Pancreas (tissue), 10 donors: ENCODE results near the gene MACROH2A2. TPM values are rescaled to one million over a fixed set of nuclear protein-coding genes. Genes with fewer than 3 reads are reported as not detected.
A peak's percentile ranks its signal among the peaks of the same experiment; 100 is the strongest.

ENCODE experiments used
- ATAC-seq, 4 donors: fragments of 200-7000 bp; cut with Tn5 transposase; one replicate each; pipeline versions ENCODE4 v1.8.0 to v1.9.1; 2020; ENCODE audit warnings: mild to moderate bottlenecking in 4 of 4, moderate library complexity in 4 of 4
- DNase-seq, 6 donors: peaks; one replicate each; pipeline ENCODE4 v3.0.0-alpha.2; 2020
- FAIRE-seq: peaks from 2 replicates; lab custom pipeline; 2012; peaks lifted over from hg19 to GRCh38; lab: Jason Lieb, UNC
- H3K27ac ChIP-seq, 4 donors: fragments of 200-600 bp; sonication (generic); 1 replicate in 3 of 4; 2 replicates in 1 of 4; pipeline versions ENCODE4 v1.5.0 to v1.8.0; 2020
- H3K27me3 ChIP-seq, 4 donors: fragments of 200-600 bp; one replicate each; pipeline ENCODE4 v1.8.0; 2021
- H3K36me3 ChIP-seq, 3 donors: fragments of 200-600 bp; sonication (generic) in 1 of 3; one replicate each; pipeline versions ENCODE4 v1.5.0 to v1.8.0; 2020 to 2021
- H3K4me1 ChIP-seq, 3 donors: fragments of 200-600 bp; one replicate each; pipeline ENCODE4 v1.8.0; 2021
- H3K4me3 ChIP-seq, 4 donors: fragments of 200-600 bp; sonication (generic) in 2 of 4; one replicate each; pipeline versions ENCODE4 v1.5.0 to v1.8.0; 2020 to 2021
- H3K9me3 ChIP-seq, 4 donors: fragments of 200-600 bp; one replicate each; pipeline ENCODE4 v1.8.0; 2021
- CTCF ChIP-seq, 4 donors: fragments of 200-600 bp; sonication (generic) in 3 of 4; IDR thresholded peaks; one replicate each; pipeline versions ENCODE4 v1.5.0 to v1.8.0; 2021; ENCODE audit warnings: antibody characterized with exemption in 4 of 4
- WGBS, 2 donors: extraction: QIAGEN DNeasy Blood & Tissue Kit; methylation state at CpG; one replicate each; pipeline ENCODE4 v1.1.7; 2013; 5-methylcytosine and 5-hydroxymethylcytosine counted together
- intact Hi-C, 3 donors: fragments of 100-400 bp; cut with DNase I; formaldehyde crosslinking; loops; one replicate each; pipeline versions ENCODE4 v1.11.1 to v1.14.2; 2022
- polyA plus RNA-seq, 2 donors: library from polyadenylated mRNA; stranded (reverse); fragments of 200-250 nt; gene quantifications; one replicate each; pipeline ENCODE4 v1.2.3, GENCODE V29; 2013
- total RNA-seq, 6 donors: library from RNA; stranded (reverse); fragmentation: NEBNext Ultra II Directional in 4 of 6; extraction: Animal tissue kit (Norgen Biotek cat#: 25700) in 4 of 6; gene quantifications; one replicate each; pipeline versions ENCODE4 v1.2.1 to v1.2.4, GENCODE V29; 2021 to 2023
- donor health status: healthy with polysubstance abuse.
- donor health status: DM: no; HTN: no; CAD: no; lungs with moderate emphysema.
- donor health status: DM: no; HTN: no; CAD: no.
- donor health status: control.
- donor health status: control.
- donor health status: Bipolar disorder and iron deficiency.
- donor health status: DM: yes; HTN: yes; CAD: no.
- donor health status: DM: no; HTN: no; CAD: no.
- donor health status: DM: no; HTN: no; CAD: no.
- donor health status: DM: yes; HTN: yes; CAD: no.

MACROH2A2 gene
- total and polyA plus RNA-seq, 8 donors, result 2.3 to 13.2 (median 6.8) TPM

- intact Hi-C loops, result no loop called here
- peak in 3 of 4 donors; percentile 8 to 18 (median 12) for TF ChIP-seq CTCF (IDR thresholded peaks at IDR 0.05)
- Histone ChIP-seq H3K9me3 (no peaks in the 10 kb centered on the region), H3K36me3 (peaks cover 0 to 3% (median 0%) of the 10 kb centered on the region in 3 donors), H3K27ac (no peak overlapping the region), H3K27me3 (no peaks in the 10 kb centered on the region), H3K4me1 (no peaks in the 10 kb centered on the region), H3K4me3 (no peak overlapping the region)
- FAIRE-seq (no peak), ATAC-seq (peak in 1 of 4 donors; percentile 42), DNase-seq (peak in 1 of 6 donors; percentile 55)
- 79 to 84% methylated on average over 22 of the region's 22 CpGs for WGBS, 2 donors
These were observed 54.5 kb downstream of the MACROH2A2 start for GRCh38 chr10:70106958-70107791.

- ATAC-seq, result peak; percentile 53 to 80 (median 70)
- Histone ChIP-seq H3K4me3 (no peak overlapping the region), H3K27ac (no peak overlapping the region), H3K36me3 (peaks cover 0 to 10% (median 0%) of the 10 kb centered on the region in 3 donors), H3K27me3 (no peaks in the 10 kb centered on the region), H3K4me1 (no peaks in the 10 kb centered on the region), H3K9me3 (no peaks in the 10 kb centered on the region)
- 74 to 78% methylated on average over 18 of the region's 18 CpGs for WGBS, 2 donors
- no peak for FAIRE-seq
- peak in 1 of 6 donors; percentile 30 for DNase-seq
- intact Hi-C loops, result no loop called here
- no peak for TF ChIP-seq CTCF (IDR thresholded peaks at IDR 0.05)
These were observed 56.6 kb downstream of the MACROH2A2 start for GRCh38 chr10:70109064-70109729.

GRCh38 chr10:70111496-70111895 lies 58.9 kb downstream of the MACROH2A2 start:
- Histone ChIP-seq H3K27ac (no peak overlapping the region), H3K9me3 (no peaks in the 10 kb centered on the region), H3K4me1 (no peaks in the 10 kb centered on the region), H3K4me3 (no peak overlapping the region), H3K36me3 (peaks cover 0 to 10% (median 0%) of the 10 kb centered on the region in 3 donors), H3K27me3 (no peaks in the 10 kb centered on the region)
- no peak for FAIRE-seq
- no peak for DNase-seq
- 96 to 97% methylated on average over 22 of the region's 22 CpGs for WGBS, 2 donors
- intact Hi-C loops, result no loop called here
- no peak for ATAC-seq
- TF ChIP-seq CTCF (IDR thresholded peaks at IDR 0.05), result no peak

- ATAC-seq (no peak), FAIRE-seq (no peak), DNase-seq (no peak)
- no peaks in the 10 kb centered on the region for H3K4me1 ChIP-seq
- H3K27ac ChIP-seq, result no peak overlapping the region
- peaks cover 0 to 10% (median 0%) of the 10 kb centered on the region in 3 donors for H3K36me3 ChIP-seq
- H3K9me3 ChIP-seq, result no peaks in the 10 kb centered on the region
- intact Hi-C loops, result no loop called here
- 88 to 91% methylated on average over 8 of the region's 8 CpGs for WGBS, 2 donors
- TF ChIP-seq CTCF (IDR thresholded peaks at IDR 0.05), result no peak
- no peaks in the 10 kb centered on the region for H3K27me3 ChIP-seq
- H3K4me3 ChIP-seq, result no peak overlapping the region
These were observed 59.4 kb downstream of the MACROH2A2 start for GRCh38 chr10:70112071-70112470.
